GM12878 (cell line): ENCODE measurements around the gene ARHGEF7. TPM values are rescaled to one million over a fixed set of nuclear protein-coding genes. Genes with fewer than 3 reads are reported as not detected.
A peak's percentile ranks its signal among the peaks of the same experiment; 100 is the strongest.

Experiments
- BHLHE40 ChIP-seq, 2 experiments: fragments of 450-650 bp in 1 of 2; IDR thresholded peaks; 2 replicates each; pipeline ENCODE4 v1.6.1; 2011 to 2017; ENCODE audit warnings: low read depth in 2 of 2, borderline replicate concordance in 1 of 2, improper control_type of control experiment in 1 of 2, low read length in 1 of 2, mild to moderate bottlenecking in 1 of 2
- CBFB ChIP-seq: IDR thresholded peaks from 2 replicates; pipeline ENCODE4 v1.6.1; 2016; ENCODE audit warnings: antibody characterized with exemption, low read depth
- DPF2 ChIP-seq: fragments of 450-650 bp; IDR thresholded peaks from 2 replicates; pipeline ENCODE4 v1.6.1; 2017; ENCODE audit warnings: mild to moderate bottlenecking
- ESRRA ChIP-seq: IDR thresholded peaks from 2 replicates; pipeline ENCODE4 v1.6.1; 2012; ENCODE audit warnings: mild to moderate bottlenecking, low read length, improper control_type of control experiment
- FOXM1 ChIP-seq: IDR thresholded peaks from 2 replicates; pipeline ENCODE4 v1.6.1; 2012; ENCODE audit warnings: low read depth, mild to moderate bottlenecking, inconsistent platforms, low read length, moderate library complexity
- GABPA ChIP-seq: IDR thresholded peaks from 2 replicates; pipeline ENCODE4 v1.6.1; 2014; ENCODE audit warnings: antibody characterized with exemption, low read depth, mild to moderate bottlenecking, inconsistent platforms
- IKZF2 ChIP-seq, 2 experiments: fragments of 450-650 bp; IDR thresholded peaks; 2 replicates each; pipeline ENCODE4 v1.6.1; 2017; ENCODE audit warnings: mild to moderate bottlenecking in 2 of 2, moderate library complexity in 2 of 2
- KAT2A ChIP-seq: conservative IDR thresholded peaks from 2 replicates; pipeline ENCODE4 v1.6.1; 2011; ENCODE audit warnings: low read depth, low read length; ENCODE audit not compliant: control insufficient read depth
- NFIC ChIP-seq: IDR thresholded peaks from 2 replicates; pipeline ENCODE4 v1.6.1; 2012; ENCODE audit warnings: low read depth, mild to moderate bottlenecking, inconsistent platforms, low read length, moderate library complexity
- NFYB ChIP-seq: IDR thresholded peaks from 2 replicates; pipeline ENCODE4 v1.6.1; 2011; ENCODE audit warnings: low read depth, mild to moderate bottlenecking, low read length, improper control_type of control experiment, moderate library complexity; ENCODE audit not compliant: insufficient read depth
- NR2C1 ChIP-seq: fragments of 450-650 bp; IDR thresholded peaks from 2 replicates; pipeline ENCODE4 v1.6.1; 2017; ENCODE audit warnings: antibody characterized with exemption, mild to moderate bottlenecking, moderate library complexity
- PKNOX1 ChIP-seq: fragments of 450-650 bp; IDR thresholded peaks from 2 replicates; pipeline ENCODE4 v1.6.1; 2016; ENCODE audit warnings: mild to moderate bottlenecking
- REST ChIP-seq: IDR thresholded peaks from 2 replicates; pipeline ENCODE4 v1.6.1; 2012; ENCODE audit warnings: mild to moderate bottlenecking, low read depth, low read length
- RUNX3 ChIP-seq: IDR thresholded peaks from 2 replicates; pipeline ENCODE4 v1.6.1; 2012; ENCODE audit warnings: low read length, inconsistent platforms
- SIX5 ChIP-seq: IDR thresholded peaks from 2 replicates; pipeline ENCODE4 v1.6.1; 2011; ENCODE audit warnings: mild to moderate bottlenecking, low read depth, low read length, moderate library complexity; ENCODE audit not compliant: severe bottlenecking
- TARDBP ChIP-seq: IDR thresholded peaks from 2 replicates; pipeline ENCODE4 v1.6.1; 2016; ENCODE audit warnings: borderline replicate concordance
- TCF12 ChIP-seq: IDR thresholded peaks from 2 replicates; pipeline ENCODE4 v1.6.1; 2011; ENCODE audit warnings: low read depth, mild to moderate bottlenecking, low read length
- ZBED1 ChIP-seq: IDR thresholded peaks from 2 replicates; pipeline ENCODE4 v1.6.1; 2016; ENCODE audit warnings: borderline replicate concordance
- ZBTB40 ChIP-seq: fragments of 450-650 bp; IDR thresholded peaks from 2 replicates; pipeline ENCODE4 v1.6.1; 2016; ENCODE audit warnings: mild to moderate bottlenecking, moderate library complexity, borderline replicate concordance
- polyA plus RNA-seq, 11 experiments: library from polyadenylated mRNA; depleted of rRNA in 4 of 11; unstranded in 6 of 11; stranded (reverse) in 5 of 11; fragments of >200 nt; fragmentation: Nextera tagmentation in 4 of 11; fragmentation: Illumina TruSeq in 1 of 11; extraction: Ambion mirVana in 4 of 11; extraction: Trizol in 1 of 11; gene quantifications; 1 replicate in 1 of 11; 2 replicates in 10 of 11; pipeline versions ENCODE4 v1.2.1 to v1.2.3, GENCODE V29; 2011 to 2016; ENCODE audit warnings: inconsistent platforms in 2 of 11, missing spikeins in 2 of 11, low read depth in 1 of 11
- total RNA-seq, 4 experiments: library from RNA; depleted of rRNA in 3 of 4; stranded (reverse); fragments of >200 nt in 3 of 4; fragmentation: Illumina TruSeq in 1 of 4; extraction: Trizol in 1 of 4; gene quantifications; 2 replicates each; pipeline versions ENCODE4 v1.2.1 to v1.2.3, GENCODE V29; 2013 to 2021

ARHGEF7 gene
- total and polyA plus RNA-seq, 10 of the 15 experiments (the other 5 are each of a cell fraction or from before 2014, with no cell fraction given): 4.7 to 65.5 (median 36.6) TPM

- TF ChIP-seq GABPA: peak; percentile 92
- peak; percentile 97 for TF ChIP-seq TCF12
- peak; percentile 93 for TF ChIP-seq ZBTB40
- no peak for TF ChIP-seq NFYB
- no peak for TF ChIP-seq ESRRA
- peak; percentile 80 to 85 for TF ChIP-seq IKZF2 (IDR thresholded peaks at IDR 0.05)
- peak; percentile 83 for TF ChIP-seq RUNX3
- TF ChIP-seq KAT2A: no peak
- TF ChIP-seq NR2C1: no peak
- peak; percentile 66; the same call in 1 of the 2 replicates for TF ChIP-seq NFIC
- TF ChIP-seq FOXM1: peak; percentile 53; the same call in 1 of the 2 replicates
- TF ChIP-seq CBFB: 0 out of 2 replicates have a peak, but pooled peaks have one; percentile 23
- peak; percentile 46; the same call in 1 of the 2 replicates for TF ChIP-seq DPF2
- peak; percentile 18 for TF ChIP-seq SIX5
- TF ChIP-seq PKNOX1: peak; percentile 50; the same call in 1 of the 2 replicates
- TF ChIP-seq TARDBP: no peak
- TF ChIP-seq BHLHE40 (IDR thresholded peaks at IDR 0.05; ENCODE audit: borderline replicate concordance in 1 of 2, low read depth in 2 of 2, low read length in 1 of 2): peak; percentile 86 to 92
- peak; percentile 77; the same call in 1 of the 2 replicates for TF ChIP-seq ZBED1
- TF ChIP-seq REST: no peak
Measured at GRCh38 chr13:111184458-111185401, 69.6 kb downstream of the ARHGEF7 start (continued).
